Erythroblast (primary cell): ENCODE measurements around the gene CCM2.
"Not testable (repeated sequence)": the region's sequence is repeated elsewhere in the genome, so short reads cannot be mapped to it uniquely, and the experiment has no call there.

Experiments
- DNase-seq, 2 experiments: peaks; one replicate each; lab custom pipeline; 2025; lab: John Stamatoyannopoulos, UW
- GATA1 ChIP-seq: IDR thresholded peaks from 2 replicates; pipeline ENCODE4 v1.6.1; 2011; ENCODE audit warnings: low read depth, mild to moderate bottlenecking, control low read depth, low read length, moderate library complexity
- POLR2A ChIP-seq: IDR thresholded peaks from 2 replicates; pipeline ENCODE4 v1.6.1; 2011; ENCODE audit warnings: mild to moderate bottlenecking, low read length

The CCM2 gene

GRCh38 chr7:45105588-45106188, 105.7 kb downstream of the CCM2 start:
- TF ChIP-seq POLR2A (no peak), GATA1 (no peak)
- no peak for DNase-seq

- DNase-seq = no peak
- TF ChIP-seq GATA1 (no peak), POLR2A (no peak)
Observed at GRCh38 chr7:45106820-45107219, 106.8 kb downstream of the CCM2 start.

GRCh38 chr7:45107356-45107755, 107.4 kb downstream of the CCM2 start:
- DNase-seq = no peak

GRCh38 chr7:45108863-45109262, 108.9 kb downstream of the CCM2 start:
- no peak for DNase-seq
- TF ChIP-seq POLR2A = no peak
- TF ChIP-seq GATA1 = no peak

More at GRCh38 chr7:45107356-45107755, 107.4 kb downstream of the CCM2 start:
- TF ChIP-seq POLR2A (no peak), GATA1 (no peak)

GRCh38 chr7:45111298-45112223, 111.6 kb downstream of the CCM2 start, which contains the start of gene TBRG4:
Gene TBRG4, minus strand, starts transcription at chr7:45111697. Its CDS starts 2,460 bp downstream, at chr7:45109237.
- no peak for TF ChIP-seq GATA1
- TF ChIP-seq POLR2A = peak; percentile 99
- DNase-seq = peak; percentile 97

GRCh38 chr7:45112648-45113047, 112.6 kb downstream of the CCM2 start:
- TF ChIP-seq POLR2A (no peak), GATA1 (no peak)
- no peak for DNase-seq

- not testable (repeated sequence) for DNase-seq
Observed at GRCh38 chr7:45114257-45114656, 114.3 kb downstream of the CCM2 start.

GRCh38 chr7:45114926-45115325, 114.9 kb downstream of the CCM2 start:
- TF ChIP-seq GATA1 (no peak), POLR2A (no peak)
- DNase-seq = no peak

- DNase-seq = no peak
- TF ChIP-seq POLR2A = no peak
Observed at GRCh38 chr7:45116048-45116447, 116.0 kb downstream of the CCM2 start.

- DNase-seq = no peak
- TF ChIP-seq GATA1 = no peak
- TF ChIP-seq POLR2A = no peak
Observed at GRCh38 chr7:45117582-45117981, 117.6 kb downstream of the CCM2 start.

GRCh38 chr7:45118292-45118691, 118.3 kb downstream of the CCM2 start:
- DNase-seq = no peak
- TF ChIP-seq POLR2A = no peak

- no peak for TF ChIP-seq GATA1
- no peak for TF ChIP-seq POLR2A
Observed at GRCh38 chr7:45118889-45119331, 118.9 kb downstream of the CCM2 start.

GRCh38 chr7:45119550-45119949, 119.5 kb downstream of the CCM2 start:
- no peak for DNase-seq
- TF ChIP-seq GATA1 (no peak), POLR2A (no peak)

More at GRCh38 chr7:45118889-45119331, 118.9 kb downstream of the CCM2 start:
- no peak for DNase-seq

GRCh38 chr7:45122975-45123860, 123.2 kb downstream of the CCM2 start:
- no peak for DNase-seq
- no peak for TF ChIP-seq GATA1
